HG03558 (cell line): ENCODE data around the gene SYT12.

Experiments
- ATAC-seq: cut with Tn5 transposase; IDR thresholded peaks from one replicate; pipeline ENCODE4 v1.9.1; 2021; ENCODE audit warnings: moderate number of reproducible peaks; ENCODE audit not compliant: unreplicated experiment; ENCODE audit errors: extremely low read depth

SYT12 gene

GRCh38 chr11:67053896-67054329, 31.0 kb downstream of the SYT12 start:
- no peak for ATAC-seq

GRCh38 chr11:67054346-67054835, 31.5 kb downstream of the SYT12 start:
- ATAC-seq = no peak

GRCh38 chr11:67054836-67055523, 32.0 kb downstream of the SYT12 start:
- no peak for ATAC-seq

DNA sequence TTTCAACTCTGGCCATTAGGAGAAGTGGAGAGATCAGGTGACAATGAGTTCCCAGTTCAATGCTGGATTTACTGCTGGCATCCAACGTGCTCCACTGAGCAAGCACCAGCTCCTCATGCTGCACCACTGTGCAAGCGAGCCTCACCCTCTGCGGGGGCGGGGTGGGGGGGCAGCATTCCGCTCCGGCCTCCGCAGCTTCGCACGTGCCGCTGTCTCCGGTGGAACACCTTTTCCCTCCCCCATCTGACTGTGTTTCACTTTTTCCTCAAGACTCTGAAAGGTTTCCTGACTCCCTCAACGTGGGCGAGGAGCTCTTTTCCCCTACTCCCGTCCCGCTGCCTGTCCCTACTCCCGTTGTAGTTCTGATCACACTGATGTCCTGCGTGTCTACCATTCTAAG, 32.9 kb downstream of the SYT12 start:
- ATAC-seq = no peak

GRCh38 chr11:67056267-67057204, 33.6 kb downstream of the SYT12 start, which contains the start of gene RHOD:
Gene RHOD (plus strand): TSS chr11:67056847. CDS start chr11:67056903, 56 bp downstream.
- no peak for ATAC-seq

GRCh38 chr11:67057205-67057672, 34.3 kb downstream of the SYT12 start:
- ATAC-seq = no peak

DNA sequence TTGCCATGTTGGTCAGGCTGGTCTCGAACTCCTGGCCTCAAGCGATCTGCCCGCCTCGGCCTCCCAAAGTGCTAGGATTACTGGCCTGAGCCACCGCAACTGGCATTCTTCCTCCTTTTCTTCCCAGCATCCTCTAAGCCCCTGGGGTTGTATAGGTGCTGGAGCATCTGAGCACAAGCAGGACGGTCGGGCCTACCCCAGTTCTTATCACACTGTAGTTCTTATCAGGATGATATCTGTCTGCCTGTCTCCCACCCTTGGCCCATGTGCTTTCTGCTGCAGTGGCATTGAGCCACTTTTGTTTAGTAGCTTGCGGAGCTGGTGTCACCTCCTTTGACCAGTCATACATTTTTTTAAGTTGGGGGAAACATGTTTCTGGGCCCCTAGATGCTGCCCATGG, 35.6 kb downstream of the SYT12 start:
- no peak for ATAC-seq

GRCh38 chr11:67059671-67060070, 36.7 kb downstream of the SYT12 start:
- ATAC-seq = no peak

- no peak for ATAC-seq
Measured at GRCh38 chr11:67060111-67060522, 37.2 kb downstream of the SYT12 start.

GRCh38 chr11:67062526-67063373, 39.8 kb downstream of the SYT12 start:
- ATAC-seq = no peak

- no peak for ATAC-seq
Measured at GRCh38 chr11:67066333-67066709, 43.4 kb downstream of the SYT12 start.

GRCh38 chr11:67071420-67072284, 48.7 kb downstream of the SYT12 start:
- no peak for ATAC-seq

- ATAC-seq = no peak
Measured at GRCh38 chr11:67072295-67072694, 49.4 kb downstream of the SYT12 start.

- no peak for ATAC-seq
Measured at GRCh38 chr11:67073908-67074307, 51.0 kb downstream of the SYT12 start.

- no peak for ATAC-seq
Measured at GRCh38 chr11:67076202-67076601, 53.3 kb downstream of the SYT12 start.

- no peak for ATAC-seq
Measured at GRCh38 chr11:67079065-67079705, 56.3 kb downstream of the SYT12 start.

- ATAC-seq = no peak
Measured at GRCh38 chr11:67082071-67082791, 59.3 kb downstream of the SYT12 start.

DNA sequence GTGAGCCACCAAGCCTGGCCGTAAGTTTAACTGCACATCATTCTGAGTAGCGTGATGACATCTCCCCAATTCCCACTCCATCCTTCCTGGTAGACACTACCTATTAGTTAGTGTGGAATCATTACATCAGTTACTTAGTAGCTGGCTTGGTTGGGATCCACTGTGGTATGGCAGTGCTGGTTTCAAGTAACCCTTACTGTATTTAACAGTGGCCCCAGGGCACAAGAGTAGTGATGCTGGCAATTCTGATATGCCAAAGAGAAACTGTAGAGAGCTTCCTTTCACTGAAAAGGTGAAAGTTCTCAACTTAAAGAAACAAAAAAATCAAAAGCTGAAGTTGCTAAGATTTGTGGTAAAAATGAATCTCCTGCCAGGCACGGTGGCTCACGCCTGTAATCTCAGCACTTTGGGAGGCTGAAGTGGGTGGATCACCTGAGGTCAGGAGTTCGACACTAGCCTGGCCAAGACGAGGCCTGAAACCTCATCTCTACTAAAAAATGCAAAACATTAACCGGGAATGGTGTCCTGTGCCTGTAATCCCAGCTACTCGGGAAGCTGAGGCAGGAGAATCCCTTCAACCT, 60.9 kb downstream of the SYT12 start:
- no peak for ATAC-seq
